ENCODE data around the gene CHRD.

Gene CHRD

GRCh38 chr3:184366619-184367289 is 13.1 kb upstream of the CHRD start:
- no peak for TF ChIP-seq CTCF (conservative IDR thresholded peaks at IDR 0.05)
- no peak for TF ChIP-seq ZFX (IDR thresholded peaks at IDR 0.05)
- no peak overlapping the region for H3K27ac ChIP-seq

DNA sequence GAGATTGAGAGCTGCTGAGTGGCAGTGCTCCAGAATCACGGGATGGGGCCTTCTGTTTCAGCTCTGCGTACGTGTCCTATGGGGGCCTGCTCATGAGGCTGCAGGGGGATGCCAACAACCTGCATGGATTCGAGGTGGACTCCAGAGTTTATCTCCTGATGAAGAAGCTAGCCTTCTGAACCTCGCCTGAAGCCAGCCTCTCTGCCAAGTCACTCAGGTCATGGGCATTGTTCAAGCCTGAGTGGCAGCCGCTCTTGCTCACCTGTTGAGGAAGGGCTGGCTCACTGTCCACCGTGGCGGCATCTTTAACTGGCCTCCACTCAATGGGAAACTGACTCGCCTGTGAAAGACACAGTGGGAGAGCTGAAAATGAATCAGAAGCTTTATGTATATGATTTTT is 11.7 kb upstream of the CHRD start:
- TF ChIP-seq CTCF (conservative IDR thresholded peaks at IDR 0.05): no peak
- TF ChIP-seq ZFX (IDR thresholded peaks at IDR 0.05): no peak
- no peak overlapping the region for H3K27ac ChIP-seq

DNA sequence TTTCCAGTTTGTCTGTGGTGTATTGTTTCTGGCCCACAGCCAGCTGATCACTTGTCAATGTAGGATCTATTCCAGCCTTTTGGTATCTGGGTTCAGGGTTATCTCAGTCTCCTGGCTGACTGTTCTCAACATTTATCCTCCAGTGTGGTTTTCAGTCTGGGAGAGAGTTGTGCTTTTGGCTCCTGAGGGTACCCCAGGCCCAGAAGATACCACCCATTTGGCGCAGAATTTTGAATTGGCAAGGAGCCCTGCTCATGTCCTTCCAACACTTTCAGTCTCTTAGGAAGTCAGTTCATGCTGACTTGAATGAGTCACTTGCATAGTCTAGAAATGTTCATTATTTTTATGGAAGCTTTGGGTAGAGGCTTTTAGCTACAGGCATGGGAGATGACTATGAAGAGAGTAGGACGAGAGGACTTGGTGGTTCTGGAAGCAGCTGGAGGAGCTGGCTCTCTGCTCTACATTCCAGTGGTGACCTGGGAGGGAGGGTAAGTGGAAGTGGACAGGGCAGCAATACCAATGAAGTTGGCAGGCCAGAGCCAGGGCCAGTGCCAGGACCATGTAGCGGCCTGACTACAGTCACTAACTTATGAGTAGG is 11.2 kb upstream of the CHRD start:
- TF ChIP-seq CTCF (conservative IDR thresholded peaks at IDR 0.05) (no peak), ZFX (IDR thresholded peaks at IDR 0.05) (no peak)
- no peak overlapping the region for H3K27ac ChIP-seq

- TF ChIP-seq CTCF (conservative IDR thresholded peaks at IDR 0.05) (peak; percentile 99), ZFX (IDR thresholded peaks at IDR 0.05) (no peak)
- H3K27ac ChIP-seq: no peak overlapping the region; the same call in 1 of the 2 replicates
Measured at GRCh38 chr3:184371570-184372018, 8.3 kb upstream of the CHRD start.

DNA sequence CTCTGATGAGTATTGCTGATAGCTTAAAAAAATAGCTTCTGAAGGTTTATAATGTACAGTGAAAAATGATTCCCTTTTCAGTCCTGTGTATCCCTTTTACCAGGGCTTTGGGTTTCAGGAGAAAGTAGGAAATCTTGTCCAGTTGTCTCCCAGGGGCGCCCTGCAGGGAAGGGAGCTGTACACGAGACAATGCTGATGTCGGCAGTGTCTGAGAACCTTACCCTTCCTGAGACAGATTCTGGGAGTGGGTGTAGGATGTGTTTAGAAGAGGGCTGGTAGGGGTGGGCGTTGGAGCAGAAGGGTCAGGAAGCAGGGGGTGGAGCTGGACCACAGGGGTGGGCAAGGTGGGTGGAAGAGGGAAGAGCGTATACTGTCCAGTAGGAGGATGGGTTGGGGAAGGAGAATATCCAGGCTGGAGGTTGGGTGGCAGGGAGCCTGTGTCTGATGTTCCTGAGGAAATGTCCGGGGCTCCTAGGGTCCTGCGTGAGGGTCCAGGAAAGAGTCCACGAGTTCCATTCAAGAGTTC is 7.5 kb upstream of the CHRD start:
- H3K27ac ChIP-seq: no peak overlapping the region
- no peak for TF ChIP-seq CTCF (conservative IDR thresholded peaks at IDR 0.05)
- no peak for TF ChIP-seq ZFX (IDR thresholded peaks at IDR 0.05)

- no peak overlapping the region for H3K27ac ChIP-seq
- no peak for TF ChIP-seq ZFX (IDR thresholded peaks at IDR 0.05)
- no peak for TF ChIP-seq CTCF (conservative IDR thresholded peaks at IDR 0.05)
Measured at GRCh38 chr3:184372911-184373310, 6.9 kb upstream of the CHRD start.

DNA sequence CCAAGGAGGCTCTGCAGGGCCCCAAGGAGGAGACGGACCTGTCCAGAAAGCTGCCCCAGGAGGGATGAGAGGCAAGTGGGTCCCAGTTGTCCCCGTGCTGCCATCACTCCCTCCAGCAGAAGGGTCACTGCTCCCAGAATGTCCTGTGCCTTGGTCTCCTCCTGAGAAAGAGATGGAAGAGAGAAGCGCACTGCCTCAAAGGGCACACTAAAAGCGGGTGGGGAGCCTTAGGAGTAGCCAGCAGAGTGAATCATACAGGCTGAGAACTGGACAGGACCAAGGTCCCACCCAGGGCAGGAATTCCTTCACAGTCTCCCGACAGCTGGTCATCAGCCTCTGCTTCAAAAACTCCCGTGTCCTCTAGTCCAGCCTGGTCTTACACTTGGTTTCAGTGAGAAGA is 6.4 kb upstream of the CHRD start:
- TF ChIP-seq CTCF (conservative IDR thresholded peaks at IDR 0.05) (no peak), ZFX (IDR thresholded peaks at IDR 0.05) (no peak)
- no peak overlapping the region for H3K27ac ChIP-seq
